B cell (primary cell): Measurements from ENCODE around the gene PNPLA2.

ENCODE experiments used
- EZH2 ChIP-seq: IDR thresholded peaks from 2 replicates; pipeline ENCODE4 v1.6.1; 2012; ENCODE audit warnings: borderline replicate concordance, low read depth, mild to moderate bottlenecking, moderate library complexity, low read length; ENCODE audit not compliant: insufficient read depth, poor library complexity, severe bottlenecking
- TF ChIP-seq, protein P1 (sequence below): fragments of 200-600 bp; IDR thresholded peaks from one replicate; pipeline ENCODE4 v1.8.0; 2022; ENCODE audit warnings: antibody characterized with exemption, mild to moderate bottlenecking

GRCh38 chr11:868802-869201 lies 50.1 kb downstream of the PNPLA2 start:
- TF ChIP-seq, protein P1, sequence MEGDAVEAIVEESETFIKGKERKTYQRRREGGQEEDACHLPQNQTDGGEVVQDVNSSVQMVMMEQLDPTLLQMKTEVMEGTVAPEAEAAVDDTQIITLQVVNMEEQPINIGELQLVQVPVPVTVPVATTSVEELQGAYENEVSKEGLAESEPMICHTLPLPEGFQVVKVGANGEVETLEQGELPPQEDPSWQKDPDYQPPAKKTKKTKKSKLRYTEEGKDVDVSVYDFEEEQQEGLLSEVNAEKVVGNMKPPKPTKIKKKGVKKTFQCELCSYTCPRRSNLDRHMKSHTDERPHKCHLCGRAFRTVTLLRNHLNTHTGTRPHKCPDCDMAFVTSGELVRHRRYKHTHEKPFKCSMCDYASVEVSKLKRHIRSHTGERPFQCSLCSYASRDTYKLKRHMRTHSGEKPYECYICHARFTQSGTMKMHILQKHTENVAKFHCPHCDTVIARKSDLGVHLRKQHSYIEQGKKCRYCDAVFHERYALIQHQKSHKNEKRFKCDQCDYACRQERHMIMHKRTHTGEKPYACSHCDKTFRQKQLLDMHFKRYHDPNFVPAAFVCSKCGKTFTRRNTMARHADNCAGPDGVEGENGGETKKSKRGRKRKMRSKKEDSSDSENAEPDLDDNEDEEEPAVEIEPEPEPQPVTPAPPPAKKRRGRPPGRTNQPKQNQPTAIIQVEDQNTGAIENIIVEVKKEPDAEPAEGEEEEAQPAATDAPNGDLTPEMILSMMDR, result no peak
- no peak for TF ChIP-seq EZH2
